ENCODE data around the gene SETD5.

SETD5 gene

DNA sequence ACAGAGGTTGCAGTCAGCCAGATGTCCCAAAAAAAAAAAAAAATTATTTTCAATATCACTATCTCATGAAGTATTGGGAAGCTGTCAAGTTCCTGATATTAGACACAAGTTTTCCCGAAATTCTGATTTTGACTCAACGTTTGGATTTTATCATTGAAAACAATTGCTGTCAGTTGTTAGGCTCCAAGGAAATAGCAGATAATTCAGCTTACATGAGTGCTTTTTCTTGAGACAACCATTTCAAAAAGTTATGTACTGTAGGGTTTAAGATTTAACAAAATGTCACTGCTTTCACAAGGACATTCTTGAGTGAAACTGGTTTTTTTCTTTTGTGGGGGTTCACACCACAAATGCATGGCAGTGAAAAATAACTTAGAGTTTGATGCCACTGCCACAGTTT is 9.3 kb upstream of the SETD5 start:
- DNase-seq, result no peak

DNA sequence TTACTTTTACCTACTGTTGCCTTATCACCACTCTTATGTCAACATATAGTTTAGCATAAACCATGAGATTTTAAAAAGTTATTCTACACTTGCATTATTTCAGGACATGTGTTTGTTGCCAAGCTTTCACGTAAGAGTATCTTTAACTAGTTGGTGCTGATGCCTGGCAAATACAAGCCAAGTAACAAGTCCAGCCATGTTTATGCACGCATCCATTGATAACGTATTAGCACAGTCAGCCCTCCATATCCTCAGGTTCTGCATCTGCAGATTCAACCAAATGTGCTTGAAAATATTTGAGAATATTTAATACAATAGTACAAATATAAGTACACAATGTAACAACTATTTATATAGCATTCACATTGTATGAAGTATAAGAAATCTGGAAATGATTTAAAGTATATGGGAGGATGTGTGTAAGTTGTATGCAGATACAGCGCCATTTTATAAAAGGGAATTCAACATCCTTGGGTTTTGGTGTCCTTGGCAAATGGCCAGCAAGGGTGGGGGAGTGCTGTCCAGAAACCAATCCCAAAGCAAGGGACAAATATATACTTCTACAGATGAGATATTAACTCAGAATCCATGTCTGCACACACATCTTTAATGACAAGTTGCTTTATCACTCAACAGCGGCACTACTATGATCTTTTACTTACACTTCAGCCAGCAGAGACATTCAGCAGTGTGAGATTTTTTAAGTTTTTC is 8.7 kb upstream of the SETD5 start:
- peak; percentile 25 for DNase-seq

DNA sequence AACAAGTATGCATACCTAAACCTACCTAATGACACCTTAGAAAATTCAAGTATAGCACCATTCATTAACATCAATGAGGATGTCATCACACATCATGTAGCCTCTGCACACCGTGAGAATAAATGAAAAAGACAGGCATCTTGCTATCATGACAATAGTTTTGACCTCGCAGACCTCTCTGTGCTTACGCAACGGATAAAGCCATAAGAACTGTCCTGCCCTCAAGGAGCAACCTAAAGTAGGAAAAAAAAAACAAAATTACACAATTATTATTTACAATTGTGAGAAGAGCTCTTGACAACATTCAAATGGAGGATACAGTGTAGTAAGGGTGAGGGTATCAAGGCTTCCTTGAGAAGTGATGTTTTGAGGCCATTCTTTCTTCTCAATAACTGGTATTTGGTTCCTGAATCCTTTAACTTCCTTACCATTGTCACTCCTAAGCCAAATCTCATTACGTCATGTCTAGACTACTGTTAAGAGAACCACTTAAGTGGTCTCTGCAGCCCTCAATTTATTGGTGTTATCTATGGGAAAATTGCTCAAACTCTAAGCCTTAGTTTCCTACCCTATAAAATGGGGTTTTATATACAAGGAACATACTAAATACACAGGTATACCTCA is 7.0 kb upstream of the SETD5 start:
- no peak for DNase-seq

DNA sequence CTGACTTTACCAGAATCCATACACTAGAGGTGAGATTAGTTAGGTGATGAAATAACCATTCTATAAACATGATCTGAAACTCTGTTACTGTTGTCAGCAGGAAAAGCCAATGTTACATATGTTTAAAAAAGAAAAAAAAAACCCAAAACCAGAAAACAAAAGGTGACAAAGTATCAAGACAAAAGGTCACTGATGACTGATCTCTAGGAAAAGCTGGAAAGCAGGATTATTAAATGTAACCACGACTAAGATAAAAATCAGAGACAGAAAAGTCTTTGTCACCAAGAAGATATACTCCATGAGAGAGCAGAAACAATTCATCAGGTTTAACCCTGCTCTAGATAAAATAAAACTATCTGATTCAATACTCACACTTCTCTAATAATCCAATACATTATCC is 5.4 kb upstream of the SETD5 start:
- no peak for DNase-seq

DNA sequence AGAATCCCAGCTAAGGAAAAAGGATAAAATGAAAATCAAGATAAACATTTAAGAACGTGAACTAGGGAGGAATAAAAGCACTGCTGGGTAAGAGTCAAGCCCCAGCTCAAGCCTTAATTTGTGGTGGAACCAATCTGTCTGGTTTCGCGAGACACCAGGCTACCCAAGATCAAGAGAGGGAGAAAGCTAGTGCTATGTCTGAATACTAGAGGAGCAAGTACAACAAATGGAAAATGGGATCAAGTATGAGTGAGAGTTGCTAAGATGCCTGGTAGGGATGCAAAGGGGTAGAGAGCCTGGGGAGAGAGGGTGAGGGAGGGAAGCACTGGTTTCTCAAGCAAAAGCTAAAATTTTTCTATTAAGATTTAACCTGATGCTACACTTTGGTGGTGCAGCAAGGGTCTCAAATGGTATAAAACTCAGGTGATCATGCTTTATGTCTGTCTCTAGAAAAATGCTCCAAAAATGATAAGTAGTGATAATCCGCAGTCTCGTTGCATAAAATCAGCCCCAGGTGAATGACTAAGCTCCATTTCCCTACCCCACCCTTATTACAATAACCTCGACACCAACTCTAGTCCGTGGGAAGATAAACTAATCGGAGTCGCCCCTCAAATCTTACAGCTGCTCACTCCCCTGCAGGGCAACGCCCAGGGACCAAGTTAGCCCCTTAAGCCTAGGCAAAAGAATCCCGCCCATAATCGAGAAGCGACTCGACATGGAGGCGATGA is 1.7 kb upstream of the SETD5 start:
- DNase-seq, result no peak

DNA sequence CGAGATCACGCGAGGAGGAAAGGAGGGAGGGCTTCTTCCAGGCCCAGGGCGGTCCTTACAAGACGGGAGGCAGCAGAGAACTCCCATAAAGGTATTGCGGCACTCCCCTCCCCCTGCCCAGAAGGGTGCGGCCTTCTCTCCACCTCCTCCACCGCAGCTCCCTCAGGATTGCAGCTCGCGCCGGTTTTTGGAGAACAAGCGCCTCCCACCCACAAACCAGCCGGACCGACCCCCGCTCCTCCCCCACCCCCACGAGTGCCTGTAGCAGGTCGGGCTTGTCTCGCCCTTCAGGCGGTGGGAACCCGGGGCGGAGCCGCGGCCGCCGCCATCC is 1.1 kb upstream of the SETD5 start:
- DNase-seq, result peak; percentile 96

DNA sequence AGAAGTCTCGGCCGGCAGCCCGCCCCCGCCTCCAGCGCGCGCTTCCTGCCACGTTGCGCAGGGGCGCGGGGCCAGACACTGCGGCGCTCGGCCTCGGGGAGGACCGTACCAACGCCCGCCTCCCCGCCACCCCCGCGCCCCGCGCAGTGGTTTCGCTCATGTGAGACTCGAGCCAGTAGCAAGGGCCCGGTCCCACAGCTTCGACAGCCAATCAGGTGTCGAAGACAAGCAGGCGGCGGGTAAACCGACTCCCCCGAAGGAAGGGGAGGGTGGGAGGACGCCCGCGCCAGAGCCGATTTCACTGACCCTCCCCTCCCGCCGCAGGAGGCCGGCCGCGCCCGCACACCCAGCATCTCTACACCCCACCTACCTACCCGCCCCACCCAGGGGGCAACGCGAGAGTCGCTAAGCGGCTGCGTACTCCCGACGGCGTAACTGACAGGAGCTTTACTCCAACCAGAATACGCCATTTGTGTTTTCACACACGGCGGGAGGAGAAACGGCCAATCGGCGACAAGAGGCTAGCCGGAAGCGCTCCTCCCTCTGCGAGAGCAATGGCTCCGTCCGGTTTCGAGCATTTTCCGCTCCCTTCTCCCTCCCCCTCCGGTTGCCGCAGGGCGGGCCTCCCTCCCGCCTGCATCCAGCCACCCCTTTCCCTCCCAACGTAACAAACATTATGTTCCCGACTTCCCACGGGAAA is 633 bp upstream of the SETD5 start:
- DNase-seq, result peak; percentile 99

DNA sequence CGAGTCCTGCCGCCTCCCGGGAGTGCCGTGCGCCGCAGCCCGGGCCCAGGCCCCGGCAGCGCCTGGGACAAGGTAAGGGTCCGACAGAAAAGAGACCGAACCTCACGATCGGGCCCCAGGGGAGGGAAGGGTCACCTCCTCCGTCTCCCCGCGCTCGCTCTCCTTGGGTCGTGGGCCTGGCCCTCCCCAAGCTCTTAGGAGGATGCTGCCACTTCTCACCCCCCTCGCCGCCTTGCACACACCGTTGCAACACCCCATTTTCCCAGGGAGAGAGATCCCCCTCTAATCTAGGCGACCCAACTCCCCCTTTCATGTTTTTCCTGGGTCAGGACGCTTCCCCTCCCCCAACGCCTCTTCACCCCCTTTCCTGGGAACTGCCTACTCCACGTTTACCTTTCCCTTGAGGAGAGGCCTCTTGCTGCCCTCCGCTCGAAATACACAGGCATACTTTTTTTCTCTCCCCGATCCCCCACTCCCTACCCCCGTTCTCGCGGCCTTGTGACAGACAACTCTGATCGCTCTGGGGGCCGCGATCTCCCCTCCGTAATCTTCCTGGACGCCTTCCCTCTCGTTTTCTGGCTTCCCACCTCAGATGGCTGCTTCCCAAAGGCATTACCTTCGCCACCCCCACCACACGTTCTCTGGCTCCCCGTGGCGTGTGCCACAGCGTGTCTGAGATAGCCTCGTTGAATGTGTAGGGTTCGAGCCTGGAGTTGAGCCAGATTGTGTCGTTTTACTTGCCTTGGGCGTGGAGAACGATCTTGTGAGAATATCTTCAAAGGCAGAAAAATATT is 688 bp downstream of the SETD5 start:
- peak; percentile 83 for DNase-seq

DNA sequence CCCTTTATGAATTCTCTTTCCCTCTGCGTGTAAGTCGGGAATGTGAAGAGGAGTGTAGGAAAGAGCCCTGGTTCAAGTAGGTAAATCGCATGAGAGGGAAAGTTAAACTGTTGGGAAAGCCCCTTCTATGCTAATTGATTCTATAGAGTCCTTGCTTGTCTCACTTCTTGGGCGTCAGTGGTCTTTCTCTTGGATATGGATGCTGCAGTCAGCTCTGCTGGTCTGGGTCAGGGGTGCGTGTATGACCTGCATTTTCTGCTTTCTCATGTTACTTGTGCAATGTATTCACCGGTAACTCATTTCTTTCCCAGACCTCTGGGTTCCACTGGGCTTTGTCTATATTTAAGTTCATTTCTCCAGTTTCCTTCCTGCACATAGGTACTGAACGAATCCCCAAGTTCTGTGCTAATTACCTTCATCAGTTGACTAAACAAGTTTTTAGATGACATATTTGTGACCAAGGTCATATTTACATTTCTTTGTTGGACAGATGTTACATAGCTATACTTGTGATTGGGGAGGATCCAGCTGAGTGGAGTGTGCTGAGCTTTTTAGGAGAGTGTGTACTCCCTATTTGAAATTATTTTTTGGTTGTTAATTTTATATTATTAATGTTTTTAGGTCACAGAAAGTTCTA is 1.4 kb downstream of the SETD5 start:
- no peak for DNase-seq

DNA sequence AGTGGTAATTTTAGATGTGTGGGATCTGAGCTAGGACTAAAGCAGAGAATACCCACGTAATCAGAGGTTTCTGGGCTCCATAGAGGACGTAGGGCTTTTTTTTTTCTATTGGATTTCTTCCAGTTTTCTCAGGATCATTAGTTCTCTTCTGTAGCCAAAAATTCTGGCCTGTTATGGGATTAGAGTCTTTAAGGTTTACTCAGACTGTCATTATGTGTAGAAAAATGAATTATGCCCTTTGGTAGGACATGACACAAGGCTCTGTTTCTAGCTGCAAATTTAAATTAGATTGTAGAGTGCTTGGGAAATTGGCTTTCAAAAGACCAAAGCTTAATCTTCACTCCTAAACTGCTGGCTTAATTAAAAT is 1.9 kb downstream of the SETD5 start:
- DNase-seq, result no peak

DNA sequence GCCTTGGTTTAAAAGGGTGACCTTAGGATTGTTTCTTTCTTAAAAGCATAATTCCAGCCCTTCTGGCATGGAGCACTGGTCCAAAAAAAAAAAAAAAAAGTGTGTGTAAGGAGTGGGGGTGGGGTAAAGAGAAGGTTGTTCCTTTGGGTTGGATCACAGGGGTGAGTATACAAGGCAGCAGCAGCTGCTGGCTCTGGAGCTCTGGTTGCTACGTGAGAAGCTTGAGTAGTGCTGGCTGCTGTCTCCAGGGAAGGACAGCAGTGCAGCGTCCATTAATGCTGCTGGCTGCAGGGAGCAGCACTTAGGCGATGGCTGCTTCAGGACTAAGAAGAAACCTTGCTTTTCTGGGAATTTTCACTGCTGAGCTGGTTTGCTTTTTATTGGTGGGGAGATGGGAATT is 2.3 kb downstream of the SETD5 start:
- peak; percentile 59 for DNase-seq

DNA sequence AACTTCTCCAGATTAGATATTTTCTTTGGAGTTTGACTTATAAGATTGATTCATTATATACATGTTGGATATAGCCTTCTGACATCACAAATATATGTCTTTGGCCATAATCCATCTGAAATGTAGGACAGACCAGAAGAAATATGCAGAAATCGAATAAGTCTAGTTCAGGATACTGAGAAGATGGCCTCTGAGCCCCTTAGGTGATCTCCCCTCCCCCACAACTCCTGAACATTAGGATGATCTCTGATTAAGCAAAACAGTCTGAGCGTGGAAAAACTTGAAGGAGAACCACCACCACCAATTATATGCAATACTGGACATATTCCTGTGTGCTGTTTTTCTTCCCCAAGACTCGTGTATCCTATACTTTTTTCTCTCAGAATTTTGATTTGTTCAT is 3.2 kb downstream of the SETD5 start:
- no peak for DNase-seq

DNA sequence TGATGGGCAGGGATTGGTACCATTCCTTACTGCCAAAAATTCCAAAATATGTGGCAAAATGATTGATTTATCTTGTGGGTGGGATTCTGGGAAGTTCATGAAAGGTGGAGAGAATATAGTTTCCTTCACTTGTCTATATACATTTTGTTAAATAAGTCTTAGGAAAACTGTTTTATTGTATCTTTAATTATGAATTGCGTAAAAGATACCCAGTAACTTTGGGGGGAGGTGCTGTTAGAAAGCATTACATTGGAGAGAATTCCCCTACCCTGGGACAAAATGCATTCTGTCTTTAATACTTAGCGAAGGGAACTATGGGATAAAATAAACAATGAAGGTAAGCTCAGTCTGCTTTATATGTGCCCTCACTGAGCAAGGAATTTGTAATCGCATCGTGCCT is 4.6 kb downstream of the SETD5 start:
- DNase-seq, result no peak

DNA sequence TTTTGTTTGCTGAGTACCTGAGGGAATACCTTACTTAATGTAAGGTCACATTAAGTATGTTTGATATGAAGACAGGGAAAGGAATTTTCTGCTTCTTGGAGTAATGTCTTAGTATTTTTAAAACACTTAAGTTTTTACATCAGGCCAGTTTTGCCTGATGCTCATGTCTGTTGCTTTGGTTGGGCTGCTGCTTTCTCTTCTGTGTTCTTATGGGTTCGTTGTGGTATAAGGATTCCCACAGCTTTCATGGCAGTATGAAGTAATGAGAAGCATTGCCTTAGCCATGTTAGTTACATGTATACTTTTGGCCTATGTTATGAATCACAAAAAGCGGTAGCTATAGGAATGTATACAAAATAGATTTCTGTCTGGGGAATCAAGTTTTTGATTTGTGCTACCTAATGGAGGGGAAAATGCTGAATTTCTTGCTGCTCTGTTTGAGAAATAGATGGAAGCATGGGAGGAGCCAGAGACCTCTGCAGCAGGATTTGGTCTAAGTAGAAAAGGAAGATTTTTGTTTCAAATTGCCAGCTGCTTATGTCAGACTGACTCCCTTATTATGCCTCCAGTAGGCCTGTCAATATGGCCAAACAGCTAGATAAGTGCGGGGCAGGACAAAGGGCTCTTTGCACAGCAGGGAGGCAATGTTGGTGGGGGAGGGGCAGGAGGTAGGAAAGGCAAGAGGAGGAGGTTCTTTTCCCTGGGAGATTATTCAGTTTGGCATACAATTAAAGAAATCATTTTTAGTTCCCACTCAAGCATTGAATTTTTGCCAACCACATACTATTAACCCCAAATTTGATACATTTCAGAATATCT is 5.2 kb downstream of the SETD5 start:
- peak; percentile 45 for DNase-seq

DNA sequence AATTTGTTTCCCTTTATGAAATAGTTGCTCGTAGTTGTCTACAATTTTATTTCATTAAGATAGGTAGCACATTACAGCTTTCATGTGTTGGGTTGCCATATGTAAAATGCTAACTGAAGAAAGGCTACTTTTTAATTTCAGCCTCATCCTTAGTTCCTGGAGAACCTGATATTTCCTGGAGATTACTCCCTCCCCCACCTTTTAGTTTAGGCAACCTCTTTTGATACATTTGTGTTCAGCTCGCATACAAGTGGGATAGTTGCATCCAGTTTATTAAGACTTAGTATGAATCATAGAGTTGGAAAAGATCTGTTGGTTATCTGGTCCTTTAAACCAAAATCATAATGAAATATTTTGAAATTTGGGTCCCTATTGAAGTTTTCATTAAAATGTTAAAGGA is 6.0 kb downstream of the SETD5 start:
- no peak for DNase-seq

DNA sequence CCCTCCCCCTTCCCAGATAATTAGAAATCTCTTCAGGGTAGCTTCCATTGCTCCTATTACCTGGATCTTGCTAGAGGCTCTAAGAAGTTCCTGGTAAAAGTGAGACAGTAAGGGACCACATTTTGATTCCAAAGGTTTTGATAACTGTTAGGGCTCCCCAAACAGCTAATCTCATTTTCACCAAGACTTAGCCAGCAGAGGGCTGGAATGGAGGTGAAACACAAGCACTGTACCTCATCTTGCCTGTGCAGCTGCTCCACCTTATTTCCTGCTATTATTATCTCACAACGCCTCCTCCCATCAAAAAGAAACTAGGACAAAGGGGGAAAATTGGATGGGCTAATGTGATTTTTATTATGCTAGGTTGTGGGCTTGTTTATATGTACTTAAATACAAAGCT is 7.3 kb downstream of the SETD5 start:
- peak; percentile 33 for DNase-seq

DNA sequence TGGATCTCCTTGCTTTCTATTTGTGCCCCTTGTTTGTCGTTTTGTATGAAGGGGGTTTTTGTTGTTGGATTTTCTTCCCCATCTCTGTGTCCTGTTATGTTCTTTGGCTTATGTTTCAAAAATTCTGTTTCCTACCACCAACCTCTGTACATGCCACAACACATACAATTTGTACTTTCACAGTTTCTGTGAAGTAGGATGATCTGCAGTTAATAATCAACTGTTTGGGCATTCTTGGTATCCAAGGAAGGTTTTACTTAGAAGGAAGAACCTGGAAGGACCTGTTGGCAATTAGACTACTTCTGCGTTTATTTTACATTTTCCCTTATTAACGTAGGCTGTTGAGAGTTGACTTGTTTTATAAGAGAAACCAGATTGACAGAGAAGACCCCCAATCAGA is 8.3 kb downstream of the SETD5 start:
- DNase-seq, result no peak

DNA sequence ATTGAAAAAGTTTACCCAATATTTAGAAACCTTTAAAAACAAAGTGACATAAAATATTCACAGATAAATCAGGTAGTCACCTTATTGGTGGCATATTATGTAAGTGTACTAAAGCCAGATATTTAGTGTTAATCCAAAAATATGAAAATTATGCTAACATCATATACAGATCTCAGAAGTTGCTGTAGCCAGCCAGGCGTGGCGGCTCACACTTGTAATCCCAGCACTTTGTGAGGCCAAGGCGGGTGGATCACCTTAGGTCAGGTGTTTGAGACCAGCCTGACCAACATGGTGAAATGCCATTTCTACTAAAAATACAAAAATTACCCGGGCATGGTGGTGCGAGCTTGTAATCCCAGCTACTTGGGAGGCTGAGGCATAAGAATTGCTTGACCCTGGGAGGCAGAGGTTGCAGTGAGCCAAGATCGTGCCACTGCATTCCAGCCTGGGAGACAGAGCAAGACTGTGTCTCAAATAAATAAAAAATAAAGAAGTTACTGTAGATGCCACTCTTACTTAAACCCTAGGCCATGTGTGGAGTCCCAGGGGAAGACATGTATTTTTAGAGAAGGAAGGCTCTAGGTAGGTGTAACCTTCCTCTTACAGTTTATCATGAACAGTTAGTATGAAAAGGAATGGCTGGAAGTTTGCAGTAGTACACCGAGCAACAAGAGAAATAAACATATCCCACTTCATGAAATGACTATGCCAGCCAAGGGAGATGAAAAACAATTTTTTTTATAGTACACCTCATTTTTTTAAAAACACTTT is 9.6 kb downstream of the SETD5 start:
- no peak for DNase-seq

DNA sequence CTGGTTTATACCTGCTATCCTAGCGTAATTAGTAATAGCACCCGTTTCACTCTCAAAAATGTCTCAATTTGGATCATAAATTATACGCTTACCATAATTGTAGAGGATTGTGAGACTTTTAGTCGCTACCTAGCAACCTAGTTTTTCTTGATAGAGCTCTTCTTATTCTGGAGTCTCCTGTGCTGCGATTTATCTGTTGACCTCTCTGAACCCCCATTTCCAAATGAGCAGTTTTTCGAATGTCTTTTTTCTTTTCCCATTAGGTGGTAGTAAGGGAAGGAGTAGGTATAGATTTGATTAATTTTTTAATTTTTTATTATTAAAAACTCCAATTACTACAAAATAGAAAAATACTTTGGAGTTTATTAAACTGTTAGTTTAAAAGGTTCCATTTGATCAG is 10.6 kb downstream of the SETD5 start:
- no peak for DNase-seq

DNA sequence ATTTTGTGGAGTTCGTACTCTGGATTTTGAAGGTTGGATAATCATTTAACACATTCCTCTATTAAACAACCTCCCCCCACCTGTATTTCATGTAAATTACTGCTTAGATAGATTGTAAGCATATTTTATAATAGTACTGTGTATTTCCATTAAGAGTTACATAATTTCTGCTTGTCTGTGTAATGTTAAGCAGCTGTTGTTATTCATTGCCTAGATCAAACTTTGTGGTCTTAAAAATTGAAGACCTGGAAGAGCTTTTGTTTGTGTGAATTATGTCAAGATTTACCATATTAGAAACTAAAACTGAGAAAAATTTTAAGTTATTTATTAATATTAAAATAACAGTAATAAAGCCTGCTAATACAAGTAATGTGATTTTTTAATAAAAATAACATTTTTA is 11.1 kb downstream of the SETD5 start:
- no peak for DNase-seq
